Stimulated activated CD8-positive, alpha-beta memory T cell treated with anti-CD3 and anti-CD28 coated beads, Interleukin-15, amount 100 ng/mL, for 24 hours (primary cell): Measurements from ENCODE around the gene TRNP1.

Experiments used
- DNase-seq: peaks from one replicate; pipeline ENCODE4 v3.0.0-alpha.2; 2020; ENCODE audit warnings: low read depth

Gene TRNP1

GRCh38 chr1:27001570-27002360 lies 8.3 kb downstream of the TRNP1 start:
- DNase-seq = no peak

- no peak for DNase-seq
Observed at GRCh38 chr1:27003745-27004470, 10.4 kb downstream of the TRNP1 start.

- DNase-seq = no peak
Observed at GRCh38 chr1:27004471-27005165, 11.1 kb downstream of the TRNP1 start.

GRCh38 chr1:27005166-27005530 lies 11.7 kb downstream of the TRNP1 start:
- no peak for DNase-seq

GRCh38 chr1:27005648-27006496 lies 12.4 kb downstream of the TRNP1 start:
- DNase-seq = no peak

- no peak for DNase-seq
Observed at GRCh38 chr1:27006683-27007082, 13.2 kb downstream of the TRNP1 start.

GRCh38 chr1:27007909-27008582 lies 14.6 kb downstream of the TRNP1 start:
- DNase-seq = no peak

GRCh38 chr1:27009601-27010197 lies 16.2 kb downstream of the TRNP1 start:
- DNase-seq = no peak

GRCh38 chr1:27010226-27010994 lies 16.9 kb downstream of the TRNP1 start:
- DNase-seq = no peak

GRCh38 chr1:27011058-27011764 lies 17.7 kb downstream of the TRNP1 start:
- no peak for DNase-seq

GRCh38 chr1:27011976-27012563 lies 18.6 kb downstream of the TRNP1 start:
- DNase-seq = no peak

GRCh38 chr1:27015260-27015659 lies 21.8 kb downstream of the TRNP1 start:
- DNase-seq = no peak

- no peak for DNase-seq
Observed at GRCh38 chr1:27016376-27016775, 22.9 kb downstream of the TRNP1 start.

GRCh38 chr1:27017207-27017606 lies 23.7 kb downstream of the TRNP1 start:
- no peak for DNase-seq

GRCh38 chr1:27018316-27018715 lies 24.8 kb downstream of the TRNP1 start:
- no peak for DNase-seq

GRCh38 chr1:27021354-27022031 lies 28.0 kb downstream of the TRNP1 start:
- DNase-seq = no peak

GRCh38 chr1:27025718-27026117 lies 32.2 kb downstream of the TRNP1 start:
- no peak for DNase-seq
